ENCODE results near the gene CCDC91. TPM values are rescaled to one million over a fixed set of nuclear protein-coding genes. Genes with fewer than 3 reads are reported as not detected.

CCDC91 gene
- total and polyA plus RNA-seq, 2 donors (not counting 1 experiment from before 2014, with no cell fraction given): 23.9 to 47.6 TPM

- Histone ChIP-seq H3K4me3 (replicated peaks in 1 of 4; ENCODE audit: control extremely low read depth in 1 of 4, insufficient read depth in 1 of 4, low read depth in 3 of 4, low read length in 4 of 4) (no peak overlapping the region), H3K79me2 (ENCODE audit: control insufficient read depth, insufficient read depth, low read length) (no peaks in the 10 kb centered on the region), H2AFZ (ENCODE audit: low read length) (no peak overlapping the region), H3K9ac (ENCODE audit: insufficient read depth, low read length) (no peak overlapping the region), H3K27ac (ENCODE audit: insufficient read depth, low read length) (no peak overlapping the region), H3K27me3 (ENCODE audit: control insufficient read depth, insufficient read depth, low read length) (no peaks in the 10 kb centered on the region), H4K20me1 (ENCODE audit: control insufficient read depth, extremely low read depth, insufficient read depth, low read length) (no peaks in the 10 kb centered on the region), H3K36me3 (ENCODE audit: control insufficient read depth, insufficient read depth, low read length) (no peaks in the 10 kb centered on the region), H3K4me2 (ENCODE audit: extremely low read depth, insufficient read depth, low read length) (no peak overlapping the region), H3K4me1 (ENCODE audit: control insufficient read depth, extremely low read depth, insufficient read depth, low read length) (no peaks in the 10 kb centered on the region), H3K9me3 (ENCODE audit: control insufficient read depth, insufficient read depth, low read depth, low read length) (no peaks in the 10 kb centered on the region)
- no peak for DNase-seq (ENCODE audit: low read depth in 2 of 2)
- TF ChIP-seq EZH2 (IDR thresholded peaks at IDR 0.05; ENCODE audit: low read length, missing control alignments) (no peak), CTCF (conservative IDR thresholded peaks at IDR 0.05 in 1 of 2, IDR thresholded peaks at IDR 0.05 in 1 of 2; ENCODE audit: low read depth in 1 of 2, low read length in 2 of 2) (no peak)
Measured at GRCh38 chr12:28268608-28269229, 78.5 kb downstream of the CCDC91 start.

GRCh38 chr12:28269851-28270250 lies 79.6 kb downstream of the CCDC91 start:
- no peaks in the 10 kb centered on the region for H3K27me3 ChIP-seq (ENCODE audit: control insufficient read depth, insufficient read depth, low read length)
- no peak for TF ChIP-seq CTCF (conservative IDR thresholded peaks at IDR 0.05 in 1 of 2, IDR thresholded peaks at IDR 0.05 in 1 of 2; ENCODE audit: low read depth in 1 of 2, low read length in 2 of 2)
- no peak for TF ChIP-seq EZH2 (IDR thresholded peaks at IDR 0.05; ENCODE audit: low read length, missing control alignments)
- no peak overlapping the region for H3K4me2 ChIP-seq (ENCODE audit: extremely low read depth, insufficient read depth, low read length)
- no peaks in the 10 kb centered on the region for H3K9me3 ChIP-seq (ENCODE audit: control insufficient read depth, insufficient read depth, low read depth, low read length)
- H3K36me3 ChIP-seq (ENCODE audit: control insufficient read depth, insufficient read depth, low read length): no peaks in the 10 kb centered on the region
- H2AFZ ChIP-seq (ENCODE audit: low read length): no peak overlapping the region
- no peak overlapping the region for H3K9ac ChIP-seq (ENCODE audit: insufficient read depth, low read length)
- no peak overlapping the region for H3K27ac ChIP-seq (ENCODE audit: insufficient read depth, low read length)
- no peak overlapping the region for H3K4me3 ChIP-seq (replicated peaks in 1 of 4; ENCODE audit: control extremely low read depth in 1 of 4, insufficient read depth in 1 of 4, low read depth in 3 of 4, low read length in 4 of 4)
- no peaks in the 10 kb centered on the region for H3K4me1 ChIP-seq (ENCODE audit: control insufficient read depth, extremely low read depth, insufficient read depth, low read length)
- DNase-seq (ENCODE audit: low read depth in 2 of 2): no peak
- no peaks in the 10 kb centered on the region for H3K79me2 ChIP-seq (ENCODE audit: control insufficient read depth, insufficient read depth, low read length)
- H4K20me1 ChIP-seq (ENCODE audit: control insufficient read depth, extremely low read depth, insufficient read depth, low read length): no peaks in the 10 kb centered on the region

GRCh38 chr12:28278499-28278898 lies 88.2 kb downstream of the CCDC91 start:
- H3K4me1 ChIP-seq (ENCODE audit: control insufficient read depth, extremely low read depth, insufficient read depth, low read length): no peaks in the 10 kb centered on the region
- TF ChIP-seq EZH2 (IDR thresholded peaks at IDR 0.05; ENCODE audit: low read length, missing control alignments): no peak
- TF ChIP-seq CTCF (conservative IDR thresholded peaks at IDR 0.05 in 1 of 2, IDR thresholded peaks at IDR 0.05 in 1 of 2; ENCODE audit: low read depth in 1 of 2, low read length in 2 of 2): no peak
- no peak overlapping the region for H3K4me3 ChIP-seq (replicated peaks in 1 of 4; ENCODE audit: control extremely low read depth in 1 of 4, insufficient read depth in 1 of 4, low read depth in 3 of 4, low read length in 4 of 4)
- H4K20me1 ChIP-seq (ENCODE audit: control insufficient read depth, extremely low read depth, insufficient read depth, low read length): no peaks in the 10 kb centered on the region
- H3K9ac ChIP-seq (ENCODE audit: insufficient read depth, low read length): no peak overlapping the region
- H3K27ac ChIP-seq (ENCODE audit: insufficient read depth, low read length): no peak overlapping the region
- no peak overlapping the region for H2AFZ ChIP-seq (ENCODE audit: low read length)
- H3K27me3 ChIP-seq (ENCODE audit: control insufficient read depth, insufficient read depth, low read length): no peaks in the 10 kb centered on the region
- H3K36me3 ChIP-seq (ENCODE audit: control insufficient read depth, insufficient read depth, low read length): no peaks in the 10 kb centered on the region
- no peak overlapping the region for H3K4me2 ChIP-seq (ENCODE audit: extremely low read depth, insufficient read depth, low read length)
- no peaks in the 10 kb centered on the region for H3K79me2 ChIP-seq (ENCODE audit: control insufficient read depth, insufficient read depth, low read length)
- H3K9me3 ChIP-seq (ENCODE audit: control insufficient read depth, insufficient read depth, low read depth, low read length): no peaks in the 10 kb centered on the region
- DNase-seq (ENCODE audit: low read depth in 2 of 2): no peak

Data from fibroblast of lung (primary cell).